GM23338 (cell line): ENCODE measurements around the gene POLR2L. TPM values are rescaled to one million over a fixed set of nuclear protein-coding genes. Genes with fewer than 3 reads are reported as not detected.

ENCODE experiments used
- ATAC-seq: fragments of 200-7000 bp; cut with Tn5 transposase; 3 replicates; pipeline ENCODE4 v1.9.1; 2020
- DNase-seq: peaks from one replicate; pipeline ENCODE4 v3.0.0-alpha.2; 2015; ENCODE audit warnings: low spot score
- H2AFZ ChIP-seq: fragments of 200-600 bp; sonication (generic); 2 replicates; pipeline ENCODE4 v1.8.0; 2016; ENCODE audit warnings: antibody characterized with exemption, mild to moderate bottlenecking, moderate library complexity
- H3F3A ChIP-seq: fragments of 200-600 bp; sonication (generic); replicated peaks from 2 replicates; pipeline ENCODE4 v1.8.0; 2017; ENCODE audit warnings: antibody characterized with exemption, mixed run types, low read depth
- H3K27ac ChIP-seq: fragments of 200-600 bp; sonication (generic); 2 replicates; pipeline ENCODE4 v1.6.1; 2016; ENCODE audit warnings: low read depth
- H3K27me3 ChIP-seq: fragments of 200-600 bp; sonication (generic); 2 replicates; pipeline ENCODE4 v1.8.0; 2016; ENCODE audit warnings: mild to moderate bottlenecking, mixed run types, moderate library complexity; ENCODE audit not compliant: insufficient read depth
- H3K36me3 ChIP-seq: fragments of 200-600 bp; sonication (generic); 2 replicates; pipeline ENCODE4 v1.8.0; 2016; ENCODE audit warnings: mild to moderate bottlenecking; ENCODE audit not compliant: insufficient read depth
- H3K4me1 ChIP-seq: fragments of 200-600 bp; sonication (generic); 2 replicates; pipeline ENCODE4 v1.8.0; 2016; ENCODE audit warnings: mild to moderate bottlenecking, moderate library complexity; ENCODE audit not compliant: insufficient read depth
- H3K4me2 ChIP-seq: fragments of 200-600 bp; sonication (generic); 2 replicates; pipeline ENCODE4 v1.7.1; 2017; ENCODE audit warnings: mixed run types
- H3K4me3 ChIP-seq: fragments of 200-600 bp; sonication (generic); 2 replicates; pipeline ENCODE4 v1.6.1; 2016; ENCODE audit warnings: mixed run types
- H3K79me2 ChIP-seq: fragments of 200-600 bp; sonication (generic); replicated peaks from 2 replicates; pipeline ENCODE4 v1.8.0; 2017; ENCODE audit warnings: mild to moderate bottlenecking; ENCODE audit not compliant: insufficient read depth
- H3K9me2 ChIP-seq: fragments of 200-600 bp; sonication (generic); 2 replicates; pipeline ENCODE4 v1.8.0; 2017; ENCODE audit not compliant: insufficient read depth
- H4K20me1 ChIP-seq: fragments of 200-600 bp; sonication (generic); replicated peaks from 2 replicates; pipeline ENCODE4 v1.8.0; 2017; ENCODE audit warnings: mild to moderate bottlenecking; ENCODE audit not compliant: insufficient read depth
- H3K27ac Mint-ChIP-seq: 2 replicates; pipeline ENCODE4 v1.8.0; 2020; ENCODE audit warnings: inconsistent platforms, mild to moderate bottlenecking, moderate library complexity, mixed read lengths
- H3K27me3 Mint-ChIP-seq: 3 replicates; pipeline ENCODE4 v1.8.0; 2022; ENCODE audit warnings: low read depth, mild to moderate bottlenecking, moderate library complexity, mixed read lengths, inconsistent platforms; ENCODE audit not compliant: insufficient read depth, poor library complexity
- H3K36me3 Mint-ChIP-seq: 3 replicates; pipeline ENCODE4 v1.8.0; 2021; ENCODE audit warnings: low read depth, mild to moderate bottlenecking, inconsistent platforms, moderate library complexity, mixed read lengths
- H3K4me1 Mint-ChIP-seq: 3 replicates; pipeline ENCODE4 v1.8.0; 2020; ENCODE audit warnings: mild to moderate bottlenecking, inconsistent platforms, mixed read lengths
- H3K4me3 Mint-ChIP-seq: 3 replicates; pipeline ENCODE4 v1.8.0; 2021; ENCODE audit warnings: moderate library complexity, mild to moderate bottlenecking, inconsistent platforms, mixed read lengths
- H3K9me3 Mint-ChIP-seq: 3 replicates; pipeline ENCODE4 v1.8.0; 2020; ENCODE audit warnings: moderate library complexity, mild to moderate bottlenecking, inconsistent platforms, mixed read lengths
- CREB1 ChIP-seq: fragments of 250-450 bp; sonication (Bioruptor Pico); IDR thresholded peaks from 2 replicates; pipeline ENCODE4 v1.5.0; 2020; ENCODE audit warnings: low read depth, mild to moderate bottlenecking, moderate library complexity
- CTCF ChIP-seq, 2 experiments: fragments of 200-600 bp in 1 of 2; sonication (generic) in 1 of 2; conservative IDR thresholded peaks; 2 replicates each; pipeline versions ENCODE4 v1.5.1 to v1.6.1; 2016 to 2017; ENCODE audit warnings: antibody characterized with exemption in 2 of 2, low read depth in 2 of 2, mild to moderate bottlenecking in 2 of 2, moderate library complexity in 1 of 2
- EZH2 ChIP-seq: fragments of 200-600 bp; sonication (generic); IDR thresholded peaks from one replicate; pipeline ENCODE4 v1.8.0; 2017; ENCODE audit warnings: antibody characterized with exemption, mild to moderate bottlenecking, low read depth; ENCODE audit not compliant: unreplicated experiment
- POLR2AphosphoS5 ChIP-seq: IDR thresholded peaks from 2 replicates; pipeline ENCODE4 v1.6.1; 2016; ENCODE audit warnings: antibody characterized with exemption, low read depth
- STAT1 ChIP-seq: IDR thresholded peaks from one replicate; pipeline ENCODE4 v1.6.1; 2016; ENCODE audit warnings: antibody characterized with exemption; ENCODE audit not compliant: unreplicated experiment
- ZNF114 ChIP-seq: fragments of 250-450 bp; sonication (Bioruptor Pico); IDR thresholded peaks from 2 replicates; pipeline ENCODE4 v1.5.0; 2020; ENCODE audit warnings: mild to moderate bottlenecking, moderate library complexity
- ZNF331 ChIP-seq: fragments of 250-450 bp; sonication (Bioruptor Pico); IDR thresholded peaks from 2 replicates; pipeline ENCODE4 v1.5.0; 2020; ENCODE audit warnings: low read depth, mild to moderate bottlenecking, moderate library complexity
- ZNF462 ChIP-seq: fragments of 250-450 bp; sonication (Bioruptor Pico); IDR thresholded peaks from 2 replicates; pipeline ENCODE4 v1.5.0; 2020; ENCODE audit warnings: mild to moderate bottlenecking, moderate library complexity
- polyA plus RNA-seq: library from polyadenylated mRNA; unstranded; fragments of >200 nt; fragmentation: Nextera tagmentation; extraction: Ambion mirVana; gene quantifications from 2 replicates; pipeline ENCODE4 v1.2.1, GENCODE V29; 2016
- total RNA-seq: library from RNA; depleted of rRNA; stranded (reverse); fragments of >200 nt; shearing (Covaris generic); gene quantifications from 2 replicates; pipeline ENCODE4 v1.2.3, GENCODE V29; 2014
- TF ChIP-seq, protein P1 (sequence below): IDR thresholded peaks from 2 replicates; pipeline ENCODE4 v1.6.1; 2016; ENCODE audit warnings: antibody characterized with exemption

The POLR2L gene
- total and polyA plus RNA-seq, 2 experiments from 2014 or later, result 32.2 to 369 TPM

DNA sequence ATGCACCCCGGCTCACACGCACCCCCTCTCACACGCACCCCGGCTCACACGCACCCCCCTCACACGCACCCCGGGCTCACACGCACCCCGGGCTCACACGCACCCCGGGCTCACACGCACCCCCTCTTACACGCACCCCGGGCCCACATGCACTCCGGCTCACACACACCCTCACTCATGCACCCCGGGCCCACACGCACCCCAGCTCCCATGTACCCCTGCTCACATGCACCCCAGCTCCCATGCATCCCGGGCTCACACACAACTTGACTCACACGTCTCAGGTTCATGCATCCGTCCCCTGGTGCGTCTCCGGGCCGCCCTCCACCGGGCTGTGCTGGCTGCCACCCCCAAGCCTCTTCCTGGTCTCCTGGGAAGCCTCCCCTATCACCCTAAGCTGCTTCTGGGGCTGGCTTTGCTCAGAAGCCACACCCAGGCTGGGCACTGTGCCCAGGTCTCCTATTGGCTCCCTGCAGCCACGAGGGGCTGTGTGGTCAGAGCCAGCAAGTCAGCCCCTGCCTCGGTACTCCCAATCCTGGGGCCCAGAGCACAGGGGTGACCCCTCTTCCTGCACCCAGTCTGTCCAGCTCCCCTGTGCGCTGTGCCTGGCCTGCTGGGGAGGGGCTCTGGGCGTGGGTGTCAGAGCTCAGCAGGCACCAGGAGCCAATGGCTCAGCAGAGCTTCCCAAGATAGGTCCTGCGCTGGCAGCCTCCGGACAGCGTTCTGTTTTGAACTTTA lies 17.2 kb upstream of the POLR2L start:
- no peak overlapping the region for H2AFZ ChIP-seq
- H3K4me2 ChIP-seq, result no peak overlapping the region
- no peak overlapping the region for H3K27ac ChIP-seq
- H3K4me3 ChIP-seq, result no peak overlapping the region
- ATAC-seq, result no peak; the same call in 2 of the 3 replicates
- H3K36me3 Mint-ChIP-seq, result peaks cover 3% of the 10 kb centered on the region; the same call in 1 of the 3 replicates
- TF ChIP-seq ZNF114 (CRISPR knock-in tag), result no peak
- TF ChIP-seq, protein P1, sequence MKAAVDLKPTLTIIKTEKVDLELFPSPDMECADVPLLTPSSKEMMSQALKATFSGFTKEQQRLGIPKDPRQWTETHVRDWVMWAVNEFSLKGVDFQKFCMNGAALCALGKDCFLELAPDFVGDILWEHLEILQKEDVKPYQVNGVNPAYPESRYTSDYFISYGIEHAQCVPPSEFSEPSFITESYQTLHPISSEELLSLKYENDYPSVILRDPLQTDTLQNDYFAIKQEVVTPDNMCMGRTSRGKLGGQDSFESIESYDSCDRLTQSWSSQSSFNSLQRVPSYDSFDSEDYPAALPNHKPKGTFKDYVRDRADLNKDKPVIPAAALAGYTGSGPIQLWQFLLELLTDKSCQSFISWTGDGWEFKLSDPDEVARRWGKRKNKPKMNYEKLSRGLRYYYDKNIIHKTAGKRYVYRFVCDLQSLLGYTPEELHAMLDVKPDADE, result no peak
- no peaks in the 10 kb centered on the region for H3K36me3 ChIP-seq
- no peaks in the 10 kb centered on the region; the same call in 2 of the 3 replicates for H3K9me3 Mint-ChIP-seq
- H3K4me1 Mint-ChIP-seq, result peaks cover 34% of the 10 kb centered on the region
- H3K4me1 ChIP-seq, result peaks cover 27% of the 10 kb centered on the region; the same call in 1 of the 2 replicates
- H3K27ac Mint-ChIP-seq, result no peak overlapping the region
- H4K20me1 ChIP-seq, result peaks cover 35% of the 10 kb centered on the region
- no peaks in the 10 kb centered on the region for H3K9me2 ChIP-seq
- no peak overlapping the region for H3K4me3 Mint-ChIP-seq
- H3F3A ChIP-seq, result peaks cover 11% of the 10 kb centered on the region
- no peaks in the 10 kb centered on the region for H3K79me2 ChIP-seq
- H3K27me3 ChIP-seq, result no peaks in the 10 kb centered on the region
- no peak for DNase-seq
- peaks cover 25% of the 10 kb centered on the region for H3K27me3 Mint-ChIP-seq

DNA sequence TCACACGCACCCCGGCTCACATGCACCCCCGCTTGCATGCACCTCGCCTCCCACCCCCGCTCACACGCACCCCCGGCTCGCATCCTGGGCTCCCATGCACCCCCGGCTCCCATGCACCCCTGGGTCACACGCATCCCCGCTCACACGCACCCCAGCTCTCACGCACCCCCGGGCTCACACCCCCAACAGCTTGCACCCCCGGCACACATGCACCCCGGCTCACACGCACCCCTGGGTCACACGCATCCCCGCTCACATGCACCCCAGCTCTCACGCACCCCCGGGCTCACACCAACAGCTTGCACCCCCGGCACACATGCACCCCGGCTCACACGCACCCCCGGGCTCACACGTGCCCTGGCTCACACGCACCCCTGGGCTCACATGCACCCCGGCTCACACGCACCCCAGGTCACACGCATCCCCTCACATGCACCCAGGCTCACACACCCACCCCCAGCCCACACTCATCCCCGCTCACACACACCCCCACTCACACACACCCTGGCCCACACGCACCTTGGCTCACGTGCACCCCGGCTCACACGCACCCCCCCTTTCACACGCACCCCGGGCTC lies 16.5 kb upstream of the POLR2L start:
- Histone ChIP-seq H3K4me2 (no peak overlapping the region), H3K79me2 (no peaks in the 10 kb centered on the region), H3F3A (peaks cover 10% of the 10 kb centered on the region), H2AFZ (no peak overlapping the region), H4K20me1 (peaks cover 28% of the 10 kb centered on the region), H3K4me3 (no peak overlapping the region), H3K27ac (no peak overlapping the region), H3K27me3 (no peaks in the 10 kb centered on the region), H3K9me2 (no peaks in the 10 kb centered on the region), H3K4me1 (peaks cover 27% of the 10 kb centered on the region; the same call in 1 of the 2 replicates), H3K36me3 (no peaks in the 10 kb centered on the region)
- Mint-ChIP-seq H3K9me3 (no peaks in the 10 kb centered on the region; the same call in 2 of the 3 replicates), H3K27ac (no peak overlapping the region), H3K27me3 (peaks cover 23% of the 10 kb centered on the region), H3K4me1 (peaks cover 34% of the 10 kb centered on the region), H3K4me3 (no peak overlapping the region), H3K36me3 (peaks cover 3% of the 10 kb centered on the region; the same call in 1 of the 3 replicates)
- DNase-seq, result no peak
- no peak for ATAC-seq
- TF ChIP-seq CREB1 (CRISPR knock-in tag) (no peak), STAT1 (no peak), ZNF331 (CRISPR knock-in tag) (no peak), CTCF (conservative IDR thresholded peaks at IDR 0.05; ENCODE audit: low read depth in 2 of 2) (no peak), ZNF462 (CRISPR knock-in tag) (no peak), POLR2AphosphoS5 (no peak), ZNF114 (CRISPR knock-in tag) (no peak), EZH2 (no peak)
